Mesenchymal stem cell (in vitro differentiated cells and primary cell): ENCODE measurements around the gene GRIN3B.

Experiments
- DNase-seq: peaks from one replicate; pipeline ENCODE4 v3.0.0-alpha.2; 2013
- H2AFZ ChIP-seq: one replicate; pipeline ENCODE4 v1.6.1; 2013; ENCODE audit warnings: low read depth, mild to moderate bottlenecking, control low read depth, inconsistent platforms, low read length, moderate library complexity
- H2AK5ac ChIP-seq: 2 replicates; pipeline ENCODE4 v1.6.1; 2013; ENCODE audit warnings: low read length, moderate library complexity, mild to moderate bottlenecking, inconsistent platforms; ENCODE audit not compliant: severe bottlenecking
- H2BK120ac ChIP-seq: one replicate; pipeline ENCODE4 v1.6.1; 2013; ENCODE audit warnings: low read depth, mild to moderate bottlenecking, inconsistent platforms, low read length, moderate library complexity
- H2BK12ac ChIP-seq, 2 experiments: one replicate each; pipeline ENCODE4 v1.6.1; 2013; ENCODE audit warnings: inconsistent platforms in 2 of 2, low read length in 2 of 2, mild to moderate bottlenecking in 2 of 2, moderate library complexity in 2 of 2, control low read depth in 1 of 2
- H2BK15ac ChIP-seq: one replicate; pipeline ENCODE4 v1.6.1; 2013; ENCODE audit warnings: mild to moderate bottlenecking, low read depth, inconsistent platforms; ENCODE audit not compliant: poor library complexity, severe bottlenecking
- H2BK5ac ChIP-seq: 2 replicates; pipeline ENCODE4 v1.6.1; 2013; ENCODE audit warnings: low read depth, mild to moderate bottlenecking, low read length, control low read depth, inconsistent platforms; ENCODE audit not compliant: poor library complexity, severe bottlenecking
- H3K14ac ChIP-seq, 2 experiments: one replicate each; pipeline ENCODE4 v1.6.1; 2013; ENCODE audit warnings: inconsistent platforms in 2 of 2, low read length in 2 of 2, control low read depth in 1 of 2, mild to moderate bottlenecking in 1 of 2, moderate library complexity in 1 of 2
- H3K18ac ChIP-seq, 2 experiments: one replicate each; pipeline ENCODE4 v1.6.1; 2013; ENCODE audit warnings: inconsistent platforms in 2 of 2, low read length in 2 of 2, control low read depth in 1 of 2, low read depth in 1 of 2, mild to moderate bottlenecking in 1 of 2
- H3K23ac ChIP-seq, 2 experiments: one replicate each; pipeline ENCODE4 v1.6.1; 2013; ENCODE audit warnings: inconsistent platforms in 2 of 2, low read length in 2 of 2, mild to moderate bottlenecking in 2 of 2, moderate library complexity in 2 of 2, control low read depth in 1 of 2
- H3K27ac ChIP-seq: 2 replicates; pipeline ENCODE4 v1.5.1; 2013; ENCODE audit warnings: mild to moderate bottlenecking, moderate library complexity, low read length, control low read depth, inconsistent platforms; ENCODE audit not compliant: poor library complexity, severe bottlenecking
- H3K27me3 ChIP-seq, 2 experiments: 2 replicates each; pipeline versions ENCODE4 v1.6.1 to v1.7.0; 2013; ENCODE audit warnings: low read length in 2 of 2, mild to moderate bottlenecking in 2 of 2, moderate library complexity in 2 of 2, control low read depth in 1 of 2, inconsistent platforms in 1 of 2; ENCODE audit not compliant: control insufficient read depth in 1 of 2, insufficient read depth in 1 of 2
- H3K36me3 ChIP-seq, 2 experiments: 2 replicates each; pipeline versions ENCODE4 v1.6.1 to v1.7.0; 2013; ENCODE audit warnings: low read length in 2 of 2, control low read depth in 1 of 2, inconsistent platforms in 1 of 2, low read depth in 1 of 2, mild to moderate bottlenecking in 1 of 2; ENCODE audit not compliant: insufficient read depth in 2 of 2, control insufficient read depth in 1 of 2
- H3K4ac ChIP-seq, 2 experiments: one replicate each; pipeline ENCODE4 v1.6.1; 2013; ENCODE audit warnings: inconsistent platforms in 2 of 2, low read length in 2 of 2, mild to moderate bottlenecking in 2 of 2, moderate library complexity in 2 of 2, control low read depth in 1 of 2, low read depth in 1 of 2
- H3K4me1 ChIP-seq: 2 replicates; pipeline ENCODE4 v1.6.1; 2013; ENCODE audit warnings: low read depth, low read length, control low read depth; ENCODE audit not compliant: control insufficient read depth, insufficient read depth
- H3K4me2 ChIP-seq: 2 replicates; pipeline ENCODE4 v1.6.1; 2013; ENCODE audit warnings: low read length, mild to moderate bottlenecking, inconsistent platforms; ENCODE audit not compliant: poor library complexity, severe bottlenecking
- H3K4me3 ChIP-seq, 2 experiments: 2 replicates each; pipeline versions ENCODE4 v1.5.1 to v1.7.0; 2013; ENCODE audit warnings: low read length in 2 of 2, mild to moderate bottlenecking in 2 of 2, control low read depth in 1 of 2, low read depth in 1 of 2; ENCODE audit not compliant: insufficient read depth in 1 of 2
- H3K79me1 ChIP-seq: replicated peaks from 2 replicates; pipeline ENCODE4 v1.6.1; 2013; ENCODE audit warnings: mild to moderate bottlenecking, control low read depth, low read length, inconsistent platforms; ENCODE audit not compliant: poor library complexity, severe bottlenecking
- H3K9ac ChIP-seq: 2 replicates; pipeline ENCODE4 v1.7.0; 2013; ENCODE audit warnings: mild to moderate bottlenecking, low read length, moderate library complexity
- H3K9me3 ChIP-seq: 2 replicates; pipeline ENCODE4 v1.7.0; 2013; ENCODE audit warnings: mild to moderate bottlenecking, low read length; ENCODE audit not compliant: control insufficient read depth
- H4K8ac ChIP-seq: one replicate; pipeline ENCODE4 v1.6.1; 2013; ENCODE audit warnings: inconsistent platforms, mild to moderate bottlenecking, low read length, moderate library complexity
- H4K91ac ChIP-seq: one replicate; pipeline ENCODE4 v1.6.1; 2013; ENCODE audit warnings: mild to moderate bottlenecking, low read length, inconsistent platforms
- WGBS: methylation state at CpG from one replicate; pipeline ENCODE4 v1.1.7; 2013; ENCODE audit warnings: mixed read lengths; 5-methylcytosine and 5-hydroxymethylcytosine counted together

The GRIN3B gene

DNA sequence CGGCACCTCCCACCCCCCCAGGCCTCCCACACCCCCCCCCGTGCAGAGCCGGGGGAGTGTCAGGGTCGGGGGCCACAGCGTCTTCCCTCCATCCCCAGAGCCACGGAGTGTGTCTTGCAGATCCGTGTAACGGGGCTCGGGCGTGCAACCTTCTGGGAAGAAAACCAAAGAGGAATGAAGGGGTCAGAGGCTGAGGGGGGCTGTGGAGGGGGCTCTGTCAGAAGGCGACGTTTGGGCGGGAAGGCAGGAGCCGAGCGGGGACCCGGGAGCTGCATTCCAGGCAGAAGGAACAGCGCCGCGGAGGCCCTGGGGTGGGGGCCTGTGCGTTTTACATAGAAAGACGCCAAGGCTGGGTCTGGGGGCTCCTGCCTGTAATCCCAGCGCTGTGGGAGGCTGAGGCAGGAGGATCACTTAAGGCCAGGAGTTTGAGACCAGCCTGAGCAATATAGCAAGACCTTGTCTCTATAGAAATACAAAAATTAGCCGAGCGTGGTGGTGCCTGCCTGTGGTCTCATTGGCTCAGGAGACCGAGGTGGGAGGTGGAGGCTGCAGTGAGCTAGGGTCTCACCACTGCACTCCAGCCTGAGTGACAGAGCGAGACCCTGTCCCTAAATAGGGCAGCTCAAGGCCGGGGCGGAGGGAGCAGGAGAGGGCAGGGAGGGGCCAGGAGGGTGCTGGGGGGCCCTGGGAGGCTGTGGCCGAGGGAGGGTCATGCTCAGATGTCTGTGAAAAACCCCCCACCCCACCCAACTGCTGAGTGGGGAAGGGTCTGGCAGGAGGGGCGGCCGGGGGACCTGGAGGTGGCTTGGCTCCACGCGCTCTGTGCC is 46.6 kb upstream of the GRIN3B start:
- Histone ChIP-seq H3K14ac (peak overlapping the region in 1 of 2 experiments; percentile 97), H3K79me1 (no peaks in the 10 kb centered on the region), H2BK12ac (peak overlapping the region; percentile 14 to 98), H4K8ac (peak overlapping the region; percentile 93), H3K4me1 (peaks cover 77% of the 10 kb centered on the region), H2AK5ac (peak overlapping the region; percentile 44), H3K18ac (peak overlapping the region; percentile 89 to 97), H3K4me2 (peak overlapping the region; percentile 47), H4K91ac (peak overlapping the region; percentile 99), H3K23ac (peak overlapping the region in 1 of 2 experiments; percentile 95), H2BK120ac (peak overlapping the region; percentile 99), H3K4ac (peak overlapping the region; percentile 55 to 93), H3K4me3 (no peak overlapping the region), H2AFZ (no peak overlapping the region), H3K36me3 (peaks cover 0 to 21% of the 10 kb centered on the region in 2 experiments), H3K27me3 (no peaks in the 10 kb centered on the region), H2BK15ac (peak overlapping the region; percentile 89), H3K9ac (no peak overlapping the region), H2BK5ac (no peak overlapping the region), H3K9me3 (no peaks in the 10 kb centered on the region), H3K27ac (peak overlapping the region; percentile 98)
- 17% methylated on average over 27 of the region's 33 CpGs for WGBS
- no peak for DNase-seq

DNA sequence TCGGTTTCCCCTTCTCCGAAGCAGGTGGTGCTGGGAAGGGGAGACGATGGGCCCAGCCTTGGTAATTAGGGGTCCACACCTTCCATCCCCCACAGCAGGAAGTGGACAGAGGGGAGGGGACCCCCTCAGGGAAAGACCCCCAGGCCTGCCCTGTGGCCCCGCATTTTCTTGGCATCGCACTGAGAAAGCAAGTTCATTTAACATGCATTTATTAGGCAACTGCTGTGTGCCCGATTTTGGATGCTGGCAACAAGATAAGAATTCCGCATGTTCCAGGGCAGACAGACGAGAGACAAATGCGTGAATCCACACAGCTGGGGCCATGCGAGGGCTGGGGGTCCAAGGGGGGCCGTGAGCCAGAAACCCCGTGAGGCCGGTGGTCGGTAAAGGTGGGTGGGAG is 45.9 kb upstream of the GRIN3B start:
- 52% methylated on average over 13 of the region's 14 CpGs for WGBS
- peak overlapping the region; percentile 14 to 98 for H2BK12ac ChIP-seq

DNA sequence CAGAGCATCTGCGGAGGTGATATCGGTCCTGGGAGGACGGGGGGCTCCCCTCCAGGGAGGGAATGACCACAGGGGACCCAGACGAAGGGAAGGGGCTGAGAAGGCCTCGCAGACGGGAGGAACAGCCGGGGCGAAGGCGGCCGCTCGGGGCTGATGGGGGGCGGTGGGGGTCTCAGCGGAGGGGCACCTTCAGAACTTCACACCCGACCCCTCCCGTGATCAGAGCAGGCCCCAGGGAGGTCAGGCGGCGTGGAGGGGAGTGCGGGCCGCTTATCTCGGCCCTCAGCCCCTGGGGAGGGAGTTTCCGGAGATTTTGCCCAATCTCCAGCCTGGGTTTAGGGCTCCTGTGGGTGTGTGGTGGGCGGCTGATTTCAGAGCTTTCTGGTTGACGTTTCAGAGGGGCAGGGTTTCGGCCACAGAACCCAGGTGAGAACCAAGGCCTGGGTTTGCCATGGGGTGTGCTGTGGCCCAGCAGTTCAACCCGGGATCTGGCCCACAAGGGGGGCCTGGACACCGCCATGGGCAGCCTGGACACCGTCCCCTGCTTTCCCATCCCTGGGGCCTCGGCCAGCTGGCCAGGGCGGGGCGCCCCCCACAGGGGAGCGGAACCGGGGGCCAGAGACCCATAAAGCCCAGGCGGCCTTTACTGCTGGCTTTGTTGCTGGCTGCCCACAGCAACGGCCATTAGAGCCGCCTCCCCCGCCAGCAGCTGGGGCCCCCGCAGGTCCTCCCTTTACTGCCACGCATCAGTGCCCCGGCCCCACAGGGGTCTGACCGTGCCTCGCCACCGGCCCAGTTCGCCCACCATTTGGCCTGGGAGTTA is 45.3 kb upstream of the GRIN3B start:
- Histone ChIP-seq H3K9ac (no peak overlapping the region), H3K14ac (no peak overlapping the region)
- 43% methylated on average over 40 of the region's 43 CpGs for WGBS

More for the DNA sequence above, 45.9 kb upstream of the GRIN3B start:
- Histone ChIP-seq H2BK5ac (peak overlapping the region; percentile 66), H3K4me3 (no peak overlapping the region), H4K91ac (peak overlapping the region; percentile 99), H3K79me1 (no peaks in the 10 kb centered on the region), H3K27me3 (no peaks in the 10 kb centered on the region), H3K14ac (peak overlapping the region in 1 of 2 experiments; percentile 97), H2BK15ac (peak overlapping the region; percentile 100), H2AFZ (no peak overlapping the region), H3K36me3 (peaks cover 5 to 21% of the 10 kb centered on the region in 2 experiments), H2BK120ac (peak overlapping the region; percentile 99), H2AK5ac (peak overlapping the region; percentile 29), H3K4ac (peak overlapping the region; percentile 55 to 93), H3K4me2 (no peak overlapping the region), H3K27ac (peak overlapping the region; percentile 98), H3K18ac (peak overlapping the region; percentile 89 to 97), H4K8ac (peak overlapping the region; percentile 93), H3K23ac (peak overlapping the region in 1 of 2 experiments; percentile 95), H3K4me1 (peaks cover 78% of the 10 kb centered on the region), H3K9ac (no peak overlapping the region), H3K9me3 (no peaks in the 10 kb centered on the region)
- DNase-seq, result no peak

More for the DNA sequence above, 45.3 kb upstream of the GRIN3B start:
- H2AK5ac ChIP-seq, result peak overlapping the region; percentile 98
- H4K8ac ChIP-seq, result peak overlapping the region; percentile 97
- H3K4me1 ChIP-seq, result peaks cover 75% of the 10 kb centered on the region
- peak overlapping the region; percentile 93 to 96 for H3K4ac ChIP-seq
- H2BK15ac ChIP-seq, result peak overlapping the region; percentile 100
- H3K9me3 ChIP-seq, result no peaks in the 10 kb centered on the region
- H3K27ac ChIP-seq, result peak overlapping the region; percentile 98
- H2AFZ ChIP-seq, result no peak overlapping the region
- peak overlapping the region; percentile 99 for H2BK120ac ChIP-seq
- H3K79me1 ChIP-seq, result no peaks in the 10 kb centered on the region
- H2BK12ac ChIP-seq, result peak overlapping the region; percentile 34 to 84
- peak overlapping the region; percentile 89 to 97 for H3K18ac ChIP-seq
- no peak overlapping the region for H3K4me2 ChIP-seq
- peak overlapping the region in 1 of 2 experiments; percentile 25 for H3K4me3 ChIP-seq
- H4K91ac ChIP-seq, result peak overlapping the region; percentile 99
- peak; percentile 57 for DNase-seq
- H2BK5ac ChIP-seq, result peak overlapping the region; percentile 66
- H3K27me3 ChIP-seq, result no peaks in the 10 kb centered on the region
- H3K36me3 ChIP-seq, result peaks cover 9 to 27% of the 10 kb centered on the region in 2 experiments
- H3K23ac ChIP-seq, result peak overlapping the region in 1 of 2 experiments; percentile 9
